Vagina (tissue), 2 donors: Measurements from ENCODE around the gene ZMYND11.

ENCODE experiments used
- CTCF ChIP-seq, 3 experiments: fragments of 450-650 bp in 2 of 3; fragments of 200-600 bp in 1 of 3; sonication (generic) in 1 of 3; IDR thresholded peaks; one replicate each; pipeline ENCODE4 v1.5.1; 2017 to 2019; ENCODE audit warnings: antibody characterized with exemption in 3 of 3, mild to moderate bottlenecking in 2 of 3, moderate library complexity in 2 of 3
- POLR2A ChIP-seq, 2 donors: fragments of 450-650 bp; IDR thresholded peaks; one replicate each; pipeline ENCODE4 v1.6.1; 2017; ENCODE audit warnings: antibody characterized with exemption in 2 of 2, mild to moderate bottlenecking in 2 of 2, moderate library complexity in 2 of 2
- POLR2AphosphoS5 ChIP-seq, 2 donors: sonication (generic); formaldehyde crosslinking; IDR thresholded peaks; one replicate each; pipeline ENCODE4 v1.9.0; 2017; ENCODE audit warnings: antibody characterized with exemption in 2 of 2, mild to moderate bottlenecking in 2 of 2, low read depth in 1 of 2; ENCODE audit not compliant: insufficient read depth in 1 of 2

- TF ChIP-seq CTCF (IDR thresholded peaks at IDR 0.05): no peak
- TF ChIP-seq POLR2AphosphoS5 (IDR thresholded peaks at IDR 0.05; ENCODE audit: insufficient read depth in 1 of 2, low read depth in 1 of 2): no peak
- TF ChIP-seq POLR2A (IDR thresholded peaks at IDR 0.05): no peak
Observed at GRCh38 chr10:86031-86430, 49.2 kb upstream of the ZMYND11 start.
